Activated CD8-positive, alpha-beta T cell treated with anti-CD3 and anti-CD28 coated beads for 36 hours (primary cell): ENCODE measurements around the gene PCDH12. TPM values are rescaled to one million over a fixed set of nuclear protein-coding genes. Genes with fewer than 3 reads are reported as not detected.

Experiments
- ATAC-seq: fragments of 200-7000 bp; cut with Tn5 transposase; one replicate; pipeline ENCODE4 v1.10.0; 2021; ENCODE audit warnings: mild to moderate bottlenecking, moderate library complexity
- CTCF ChIA-PET: fragments of 350-600 bp; sonication (Branson Sonifier 250); formaldehyde crosslinking; loops from one replicate; lab custom pipeline; 2021; ENCODE audit warnings: antibody characterized with exemption; lab: Charles Lee
- POLR2A ChIA-PET: fragments of 350-600 bp; sonication (Branson Sonifier 250); formaldehyde crosslinking; loops from one replicate; lab custom pipeline; 2021; ENCODE audit warnings: antibody characterized with exemption; lab: Charles Lee
- DNase-seq: peaks from one replicate; pipeline ENCODE4 v3.0.0-alpha.2; 2020
- H3K27ac Mint-ChIP-seq: one replicate; pipeline ENCODE4 v1.8.0; 2021; ENCODE audit warnings: mild to moderate bottlenecking, mixed read lengths
- H3K27me3 Mint-ChIP-seq: one replicate; pipeline ENCODE4 v1.8.0; 2021; ENCODE audit warnings: mixed read lengths
- H3K36me3 Mint-ChIP-seq: one replicate; pipeline ENCODE4 v1.8.0; 2021; ENCODE audit warnings: low read depth, mixed read lengths
- H3K4me1 Mint-ChIP-seq: one replicate; pipeline ENCODE4 v1.8.0; 2021; ENCODE audit warnings: low read depth, mixed read lengths
- H3K4me3 Mint-ChIP-seq: one replicate; pipeline ENCODE4 v1.8.0; 2021; ENCODE audit warnings: mild to moderate bottlenecking, moderate library complexity, mixed read lengths
- H3K9me3 Mint-ChIP-seq: one replicate; pipeline ENCODE4 v1.8.0; 2021; ENCODE audit warnings: mixed read lengths
- CTCF ChIP-seq: fragments of 200-600 bp; IDR thresholded peaks from one replicate; pipeline ENCODE4 v1.8.0; 2022; ENCODE audit warnings: antibody characterized with exemption, mild to moderate bottlenecking
- intact Hi-C: fragments of 100-400 bp; cut with micrococcal nuclease; formaldehyde crosslinking; loops from one replicate; pipeline ENCODE4 v1.10.0; 2022
- total RNA-seq, 2 experiments: library from RNA; stranded (reverse); gene quantifications; one replicate each; pipeline ENCODE4 v1.2.3, GENCODE V29; 2021

The PCDH12 gene
- total RNA-seq, 2 experiments from 2014 or later, result 0.31 to 0.61 TPM

- intact Hi-C loops, result no loop called here
- Mint-ChIP-seq H3K36me3 (peaks cover 3% of the 10 kb centered on the region), H3K4me1 (peaks cover 2% of the 10 kb centered on the region), H3K27me3 (no peaks in the 10 kb centered on the region), H3K27ac (peak overlapping the region; percentile 40), H3K4me3 (no peak overlapping the region), H3K9me3 (no peaks in the 10 kb centered on the region)
- ATAC-seq (no peak), DNase-seq (no peak)
- ChIA-PET CTCF (interaction anchor here (0.7 to 11.0 kb wide), 6 partner anchors 8 to 277 kb away, joined by 3 to 92 read pairs (median 6); no protein-coding TSS in a partner anchor), POLR2A (interaction anchor here (1.5 to 2.5 kb wide), 2 partner anchors 10 to 18 kb away, joined by 5 to 9 read pairs; no protein-coding TSS in a partner anchor)
- TF ChIP-seq CTCF, result no peak
Measured at GRCh38 chr5:141942185-141942857, 15.7 kb downstream of the PCDH12 start.

GRCh38 chr5:141941779-141942178 is 16.2 kb downstream of the PCDH12 start:
- H3K27ac Mint-ChIP-seq, result peak overlapping the region; percentile 12
- POLR2A ChIA-PET, result interaction anchor here (2.5 kb wide), 1 partner anchor 18 kb away, joined by 9 read pairs; no protein-coding TSS in a partner anchor
- TF ChIP-seq CTCF, result no peak
- intact Hi-C loops, result no loop called here
- no peaks in the 10 kb centered on the region for H3K9me3 Mint-ChIP-seq
- H3K4me3 Mint-ChIP-seq, result no peak overlapping the region
- no peaks in the 10 kb centered on the region for H3K27me3 Mint-ChIP-seq
- peaks cover 3% of the 10 kb centered on the region for H3K36me3 Mint-ChIP-seq
- DNase-seq, result no peak
- CTCF ChIA-PET, result interaction anchor here (0.7 to 11.0 kb wide), 5 partner anchors 15 to 277 kb away, joined by 4 to 92 read pairs (median 4); no protein-coding TSS in a partner anchor
- ATAC-seq, result no peak
- peaks cover 2% of the 10 kb centered on the region for H3K4me1 Mint-ChIP-seq

GRCh38 chr5:141941307-141941706 is 16.7 kb downstream of the PCDH12 start:
- no peak overlapping the region for H3K4me3 Mint-ChIP-seq
- CTCF ChIA-PET, result interaction anchor here (1.0 to 11.0 kb wide), 5 partner anchors 16 to 276 kb away, joined by 4 to 92 read pairs (median 6); partner anchors contain the start of gene DELE1
- H3K27ac Mint-ChIP-seq, result peak overlapping the region; percentile 64

GRCh38 chr5:141940695-141941271 is 17.2 kb downstream of the PCDH12 start:
- H3K9me3 Mint-ChIP-seq, result no peaks in the 10 kb centered on the region
- no peak for DNase-seq
- POLR2A ChIA-PET, result interaction anchor here (0.9 to 2.0 kb wide), 2 partner anchors 29 to 63 kb away, joined by 3 to 5 read pairs; partner anchors contain the start of gene RNF14
- peaks cover 2% of the 10 kb centered on the region for H3K4me1 Mint-ChIP-seq
- H3K27me3 Mint-ChIP-seq, result no peaks in the 10 kb centered on the region
- H3K4me3 Mint-ChIP-seq, result no peak overlapping the region
- CTCF ChIA-PET, result interaction anchor here (0.8 to 11.0 kb wide), 6 partner anchors 16 to 276 kb away, joined by 3 to 92 read pairs (median 5); partner anchors contain the start of gene DELE1
- no peak for TF ChIP-seq CTCF
- peaks cover 6% of the 10 kb centered on the region for H3K36me3 Mint-ChIP-seq
- peak overlapping the region; percentile 64 for H3K27ac Mint-ChIP-seq
- intact Hi-C loops, result no loop called here
- ATAC-seq, result peak; percentile 20

More at GRCh38 chr5:141941307-141941706, 16.7 kb downstream of the PCDH12 start:
- intact Hi-C loops, result no loop called here
- TF ChIP-seq CTCF, result no peak
- H3K4me1 Mint-ChIP-seq, result peaks cover 2% of the 10 kb centered on the region
- H3K9me3 Mint-ChIP-seq, result no peaks in the 10 kb centered on the region
- peaks cover 3% of the 10 kb centered on the region for H3K36me3 Mint-ChIP-seq
- ATAC-seq (no peak), DNase-seq (no peak)
- POLR2A ChIA-PET, result interaction anchor here (0.9 to 2.5 kb wide), 3 partner anchors 19 to 64 kb away, joined by 3 to 9 read pairs (median 5); partner anchors contain the start of gene RNF14
- no peaks in the 10 kb centered on the region for H3K27me3 Mint-ChIP-seq
